Body of pancreas (tissue), 4 donors: Measurements from ENCODE around the gene UCN3. TPM values are rescaled to one million over a fixed set of nuclear protein-coding genes. Genes with fewer than 3 reads are reported as not detected.

Source experiments
- ATAC-seq: fragments of 150-250 bp; one replicate; pipeline ENCODE4 v1.9.1; 2016
- DNase-seq, 4 donors: peaks; one replicate each; pipeline ENCODE4 v3.0.0-alpha.2; 2019
- H3K27ac ChIP-seq, 4 donors: fragments of 200-600 bp; sonication (generic); 1 replicate in 3 of 4; 2 replicates in 1 of 4; pipeline versions ENCODE4 v1.5.1 to v1.6.1; 2016 to 2019; ENCODE audit warnings: mild to moderate bottlenecking in 1 of 4, mixed read lengths in 1 of 4, moderate library complexity in 1 of 4
- H3K27me3 ChIP-seq, 2 donors: fragments of 200-600 bp; sonication (generic); one replicate each; pipeline ENCODE4 v1.6.0; 2016; ENCODE audit warnings: mild to moderate bottlenecking in 1 of 2
- H3K36me3 ChIP-seq, 2 donors: fragments of 200-600 bp; sonication (generic); replicated peaks in 1 of 2; 2 replicates each; pipeline ENCODE4 v1.5.1; 2016; ENCODE audit warnings: low read depth in 2 of 2; ENCODE audit not compliant: insufficient read depth in 1 of 2
- H3K4me1 ChIP-seq: fragments of 200-600 bp; sonication (generic); one replicate; pipeline ENCODE4 v1.6.0; 2016
- H3K4me3 ChIP-seq, 2 donors: fragments of 200-600 bp; sonication (generic); 1 replicate in 1 of 2; 2 replicates in 1 of 2; pipeline ENCODE4 v1.5.1; 2016 to 2019
- H3K9me3 ChIP-seq, 3 donors: fragments of 200-600 bp; sonication (generic); 1 replicate in 2 of 3; 2 replicates in 1 of 3; pipeline ENCODE4 v1.5.1; 2016
- CTCF ChIP-seq, 7 experiments: fragments of 450-650 bp in 4 of 7; fragments of 200-600 bp in 3 of 7; sonication (generic) in 3 of 7; IDR thresholded peaks; one replicate each; pipeline ENCODE4 v1.5.1; 2016 to 2019; ENCODE audit warnings: antibody characterized with exemption in 7 of 7
- POLR2A ChIP-seq, 3 donors: fragments of 450-650 bp; IDR thresholded peaks; one replicate each; pipeline ENCODE4 v1.6.1; 2016; ENCODE audit warnings: antibody characterized with exemption in 3 of 3, mild to moderate bottlenecking in 2 of 3
- WGBS, 2 donors: methylation state at CpG; one replicate each; pipeline ENCODE4 v1.1.5; 2017; 5-methylcytosine and 5-hydroxymethylcytosine counted together
- intact Hi-C: fragments of 100-400 bp; cut with DNase I; formaldehyde crosslinking; loops from one replicate; pipeline ENCODE4 v1.15.1; 2023
- total RNA-seq, 2 donors: library from RNA; depleted of rRNA; stranded (reverse); fragments of >200 nt; gene quantifications; one replicate each; pipeline ENCODE4 v1.1.0, GENCODE V29; 2016

UCN3 gene
- total RNA-seq, result 1 to 10 TPM in 1 of 2 donors, not detected in 1; 1.0 TPM

GRCh38 chr10:5364890-5365338 is at the start of gene UCN3:
Gene UCN3 (plus strand): TSS chr10:5364966. CDS start chr10:5373721, 8,755 bp downstream.
- Histone ChIP-seq H3K4me3 (no peak within 1 kb of the TSS), H3K27ac (no peak within 1 kb of the TSS), H3K36me3 (no peaks in the 10 kb centered on the region), H3K9me3 (no peaks in the 10 kb centered on the region), H3K27me3 (no peaks in the 10 kb centered on the region), H3K4me1 (peaks cover 9% of the 10 kb centered on the region)
- ATAC-seq, result peak; percentile 30
- intact Hi-C loops, result no loop called here
- TF ChIP-seq CTCF (IDR thresholded peaks at IDR 0.05) (no peak), POLR2A (IDR thresholded peaks at IDR 0.05) (no peak)
- WGBS, 2 donors, result 32 to 44% methylated on average over 17 to 21 of the region's 21 CpGs
- DNase-seq, result no peak

GRCh38 chr10:5317547-5318107 is 47.1 kb upstream of the UCN3 start:
- ATAC-seq, result no peak
- H3K4me1 ChIP-seq, result no peaks in the 10 kb centered on the region
- DNase-seq, result no peak
- TF ChIP-seq POLR2A (IDR thresholded peaks at IDR 0.05), result no peak
- TF ChIP-seq CTCF (IDR thresholded peaks at IDR 0.05), result no peak
- no peak overlapping the region for H3K27ac ChIP-seq
- WGBS, 2 donors, result 62 to 75% methylated on average over 10 of the region's 10 CpGs
- H3K27me3 ChIP-seq, result no peaks in the 10 kb centered on the region
- no peak overlapping the region for H3K4me3 ChIP-seq
- no peaks in the 10 kb centered on the region for H3K9me3 ChIP-seq
- intact Hi-C loops, result no loop called here
- H3K36me3 ChIP-seq, result no peaks in the 10 kb centered on the region

- intact Hi-C loops, result no loop called here
- Histone ChIP-seq H3K27me3 (no peaks in the 10 kb centered on the region), H3K9me3 (no peaks in the 10 kb centered on the region), H3K27ac (no peak overlapping the region), H3K36me3 (no peaks in the 10 kb centered on the region), H3K4me3 (no peak overlapping the region), H3K4me1 (no peaks in the 10 kb centered on the region)
- ATAC-seq (no peak), DNase-seq (no peak)
- 77 to 83% methylated on average over 5 of the region's 5 CpGs for WGBS, 2 donors
- no peak for TF ChIP-seq POLR2A (IDR thresholded peaks at IDR 0.05)
- no peak for TF ChIP-seq CTCF (IDR thresholded peaks at IDR 0.05)
Measured at GRCh38 chr10:5318148-5318547, 46.6 kb upstream of the UCN3 start.

GRCh38 chr10:5319863-5320262 is 44.9 kb upstream of the UCN3 start:
- DNase-seq (no peak), ATAC-seq (no peak)
- no peaks in the 10 kb centered on the region for H3K4me1 ChIP-seq
- TF ChIP-seq CTCF (IDR thresholded peaks at IDR 0.05) (no peak), POLR2A (IDR thresholded peaks at IDR 0.05) (no peak)
- no peaks in the 10 kb centered on the region for H3K36me3 ChIP-seq
- no peak overlapping the region for H3K27ac ChIP-seq
- H3K27me3 ChIP-seq, result no peaks in the 10 kb centered on the region
- intact Hi-C loops, result no loop called here
- no peaks in the 10 kb centered on the region for H3K9me3 ChIP-seq
- H3K4me3 ChIP-seq, result no peak overlapping the region
- 74 to 80% methylated on average over 4 of the region's 4 CpGs for WGBS, 2 donors

GRCh38 chr10:5321273-5321672 is 43.5 kb upstream of the UCN3 start:
- no peaks in the 10 kb centered on the region for H3K4me1 ChIP-seq
- H3K27ac ChIP-seq, result no peak overlapping the region
- intact Hi-C loops, result no loop called here
- TF ChIP-seq CTCF (IDR thresholded peaks at IDR 0.05) (no peak), POLR2A (IDR thresholded peaks at IDR 0.05) (no peak)
- no peaks in the 10 kb centered on the region for H3K27me3 ChIP-seq
- 81 to 86% methylated on average over 3 of the region's 3 CpGs for WGBS, 2 donors
- H3K9me3 ChIP-seq, result no peaks in the 10 kb centered on the region
- ATAC-seq, result no peak
- H3K36me3 ChIP-seq, result no peaks in the 10 kb centered on the region
- no peak for DNase-seq
- no peak overlapping the region for H3K4me3 ChIP-seq
